GM21528 (cell line): Measurements from ENCODE around the gene PCSK4.
A peak's percentile ranks its signal among the peaks of the same experiment; 100 is the strongest.

Experiments used
- ATAC-seq: cut with Tn5 transposase; IDR thresholded peaks from one replicate; pipeline ENCODE4 v1.9.1; 2021; ENCODE audit warnings: mild to moderate bottlenecking, moderate library complexity; ENCODE audit not compliant: unreplicated experiment, low FRiP score

Gene PCSK4

DNA sequence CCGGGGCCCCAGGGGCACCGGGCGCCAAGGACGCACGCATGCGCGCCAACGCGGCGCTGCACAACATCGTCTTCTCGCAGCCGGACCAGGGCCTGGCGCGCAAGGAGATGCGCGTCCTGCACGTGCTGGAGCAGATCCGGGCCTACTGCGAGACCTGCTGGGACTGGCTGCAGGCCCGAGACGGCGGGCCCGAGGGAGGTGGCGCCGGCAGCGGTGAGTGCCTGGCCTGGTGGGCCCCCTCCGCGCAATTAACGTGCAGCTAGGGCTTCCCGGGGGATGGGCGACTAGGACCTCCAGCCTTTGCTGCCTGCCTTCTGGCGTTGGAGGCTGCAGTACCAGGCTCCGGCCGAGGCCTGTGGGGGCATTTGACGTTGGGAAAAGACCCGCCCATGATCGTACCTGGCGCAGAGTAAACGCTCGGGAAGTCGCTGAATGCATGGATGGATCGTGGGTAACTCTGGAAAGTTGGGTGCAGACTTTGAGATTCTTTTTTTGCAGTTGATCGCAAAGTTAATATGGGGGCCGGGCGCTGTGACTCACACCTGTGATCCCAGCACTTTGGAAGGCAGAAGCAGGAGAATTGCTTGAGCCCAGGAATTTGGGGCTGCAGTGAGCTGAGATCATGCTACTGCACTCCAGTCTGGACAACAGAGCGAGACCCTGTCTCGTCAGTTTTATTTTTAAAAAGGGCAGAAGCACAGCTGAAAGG is 33.0 kb downstream of the PCSK4 start:
- ATAC-seq, result no peak

DNA sequence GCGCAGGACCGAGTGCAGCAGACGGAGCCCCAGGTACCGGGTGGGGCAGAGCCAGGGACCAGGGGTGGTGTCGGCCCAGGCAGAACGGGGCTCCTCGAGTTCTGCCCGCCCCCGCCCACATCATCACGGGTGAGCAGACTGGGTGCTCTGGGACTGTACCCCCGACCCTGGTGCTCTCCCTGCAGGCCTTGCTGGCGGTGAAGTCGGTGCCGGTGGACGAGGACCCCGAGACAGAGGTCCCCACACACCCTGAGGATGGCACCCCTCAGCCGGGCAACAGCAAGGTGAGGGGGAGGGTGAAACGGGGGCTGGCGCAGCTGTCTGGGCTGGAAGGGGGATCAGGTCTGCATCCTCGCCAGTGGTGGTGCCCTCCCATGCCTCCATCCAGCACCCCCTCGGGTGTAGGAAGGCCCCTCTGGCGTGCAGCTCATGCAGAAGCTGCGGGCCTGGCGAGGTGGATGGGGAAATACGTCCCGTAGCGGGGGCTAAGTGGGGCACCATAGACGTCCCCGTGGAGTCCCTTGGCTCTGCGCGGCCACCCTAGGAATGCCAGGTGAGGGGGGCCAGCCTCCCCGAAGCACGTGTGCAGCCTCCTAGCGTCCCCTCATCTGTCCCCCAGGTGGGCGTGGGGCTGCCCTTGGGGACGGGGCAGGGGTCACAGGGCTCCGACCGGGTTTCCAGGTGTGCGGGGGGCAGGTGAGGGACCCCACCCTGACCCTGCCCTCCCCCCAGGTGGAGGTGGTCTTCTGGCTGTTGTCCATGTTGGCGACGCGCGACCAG is 33.8 kb downstream of the PCSK4 start:
- no peak for ATAC-seq

DNA sequence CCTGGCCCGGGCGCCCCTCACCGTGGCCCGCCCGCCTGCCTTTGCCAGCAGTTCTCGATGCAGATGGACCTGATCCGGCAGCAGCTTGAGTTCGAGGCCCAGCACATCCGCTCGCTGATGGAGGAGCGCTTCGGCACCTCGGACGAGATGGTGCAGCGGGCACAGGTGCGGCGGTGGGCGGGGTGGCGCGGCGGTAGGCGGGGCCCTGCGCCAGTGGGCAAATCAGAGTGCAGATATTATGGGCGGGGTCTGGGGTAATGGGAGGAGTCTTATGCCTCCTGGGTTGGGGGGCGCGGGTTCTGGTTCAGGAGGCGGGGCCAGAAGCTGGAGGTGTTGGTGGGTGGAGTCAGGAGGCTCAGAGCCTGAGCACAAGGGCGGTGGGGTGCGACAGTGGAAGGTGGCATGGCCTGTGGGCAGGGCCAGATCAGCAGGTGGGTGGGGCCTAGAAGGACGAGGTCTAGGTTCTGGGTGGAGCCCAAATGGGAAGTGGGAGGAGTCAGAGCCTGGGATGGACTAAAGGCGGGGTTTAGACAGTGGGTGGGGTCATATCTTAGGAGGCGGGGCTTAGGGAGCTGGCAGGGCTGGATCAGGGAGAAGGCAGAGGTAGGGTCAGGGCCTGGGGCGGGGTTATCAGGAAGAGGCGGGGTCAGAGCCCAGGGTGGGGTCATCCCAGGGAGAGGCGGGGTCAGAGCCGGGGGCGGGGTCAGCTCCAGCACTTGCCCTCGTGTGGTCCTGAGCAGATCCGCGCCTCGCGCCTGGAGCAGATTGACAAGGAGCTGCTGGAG is 34.6 kb downstream of the PCSK4 start:
- ATAC-seq, result no peak

DNA sequence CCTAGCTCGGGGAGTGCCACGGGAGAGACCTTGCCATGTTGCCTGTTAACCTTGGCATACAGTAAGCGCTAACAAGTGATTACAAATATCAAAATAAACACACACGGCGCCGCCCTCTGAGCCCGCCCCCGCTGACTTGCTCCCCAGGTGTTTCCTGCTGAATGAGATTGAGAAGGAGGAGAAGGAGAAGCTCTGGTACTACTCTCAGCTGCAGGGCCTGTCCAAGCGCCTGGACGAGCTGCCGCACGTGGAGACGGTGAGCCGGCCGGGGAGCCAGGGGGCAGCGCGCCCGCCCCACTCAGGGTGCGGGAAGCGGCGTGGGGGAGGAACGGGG is 35.2 kb downstream of the PCSK4 start:
- no peak for ATAC-seq

DNA sequence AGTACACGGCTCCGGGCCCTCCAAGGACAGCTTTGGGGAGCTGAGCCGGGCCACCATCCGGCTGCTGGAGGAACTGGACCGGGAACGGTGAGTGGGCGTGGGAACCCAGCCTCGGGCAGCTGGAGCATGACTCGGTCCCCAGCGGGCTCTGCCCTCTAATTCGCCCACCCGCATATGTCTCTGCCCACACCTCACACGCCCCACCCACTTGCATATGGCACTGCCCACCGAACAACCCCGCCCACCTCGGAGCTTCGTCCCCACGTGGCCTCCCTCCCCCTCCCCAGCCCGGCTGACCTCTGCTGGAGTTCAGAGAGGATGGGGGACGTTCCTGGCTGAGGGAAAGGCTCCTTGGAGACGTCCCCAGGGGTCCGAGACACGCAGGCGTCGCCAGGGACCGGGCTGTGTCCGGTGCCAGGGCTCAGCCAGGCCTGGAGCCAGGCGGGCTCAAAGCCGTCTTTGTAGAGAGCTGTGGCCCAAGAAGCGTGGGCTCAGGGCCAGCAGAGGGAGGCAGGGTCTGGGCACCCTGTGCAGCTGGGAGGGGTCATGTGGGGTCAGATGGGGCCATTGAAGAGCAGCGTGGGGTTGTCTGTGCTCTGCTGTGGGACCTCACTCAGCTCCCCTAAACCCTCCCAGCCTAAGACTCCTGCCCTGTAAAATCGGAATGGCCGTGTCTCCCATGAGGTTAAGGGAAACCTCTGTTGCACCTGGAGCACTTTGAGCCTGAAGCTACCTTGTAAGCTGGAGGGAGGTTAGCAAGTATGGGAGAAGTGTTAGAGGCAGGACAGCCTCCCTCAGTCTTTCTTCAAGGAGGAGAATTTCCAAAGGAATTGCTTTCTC is 36.4 kb downstream of the PCSK4 start:
- no peak for ATAC-seq

DNA sequence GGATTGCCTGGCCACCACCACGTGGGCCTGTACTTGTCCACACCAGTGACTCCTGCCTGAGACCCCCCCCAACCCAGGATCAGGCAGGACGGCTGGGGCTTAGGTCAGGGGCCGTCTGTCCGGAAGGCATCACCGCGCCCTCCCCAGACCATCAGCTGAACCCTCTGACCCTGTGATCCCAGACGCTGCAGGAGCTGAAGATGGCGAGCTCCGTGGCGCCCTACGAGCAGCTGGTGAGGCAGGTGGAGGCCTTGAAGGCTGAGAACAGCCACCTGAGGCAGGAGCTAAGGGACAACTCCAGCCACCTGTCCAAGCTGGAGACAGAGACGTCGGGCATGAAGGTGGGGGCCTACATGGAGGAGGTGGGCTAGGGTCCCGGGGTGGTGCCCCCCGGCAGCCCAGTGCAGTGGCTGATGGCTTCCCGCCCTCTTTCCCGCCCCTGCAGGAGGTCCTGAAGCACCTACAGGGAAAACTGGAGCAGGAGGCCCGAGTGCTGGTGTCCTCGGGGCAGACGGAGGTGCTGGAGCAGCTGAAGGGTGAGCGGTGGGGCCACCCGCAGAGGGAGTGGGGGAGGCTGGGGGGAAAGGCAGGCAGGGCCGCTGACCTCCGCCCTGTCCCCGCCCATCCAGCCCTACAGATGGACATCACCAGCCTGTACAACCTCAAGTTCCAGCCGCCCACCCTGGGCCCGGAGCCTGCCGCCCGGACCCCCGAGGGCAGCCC is 37.2 kb downstream of the PCSK4 start:
- ATAC-seq, result no peak

DNA sequence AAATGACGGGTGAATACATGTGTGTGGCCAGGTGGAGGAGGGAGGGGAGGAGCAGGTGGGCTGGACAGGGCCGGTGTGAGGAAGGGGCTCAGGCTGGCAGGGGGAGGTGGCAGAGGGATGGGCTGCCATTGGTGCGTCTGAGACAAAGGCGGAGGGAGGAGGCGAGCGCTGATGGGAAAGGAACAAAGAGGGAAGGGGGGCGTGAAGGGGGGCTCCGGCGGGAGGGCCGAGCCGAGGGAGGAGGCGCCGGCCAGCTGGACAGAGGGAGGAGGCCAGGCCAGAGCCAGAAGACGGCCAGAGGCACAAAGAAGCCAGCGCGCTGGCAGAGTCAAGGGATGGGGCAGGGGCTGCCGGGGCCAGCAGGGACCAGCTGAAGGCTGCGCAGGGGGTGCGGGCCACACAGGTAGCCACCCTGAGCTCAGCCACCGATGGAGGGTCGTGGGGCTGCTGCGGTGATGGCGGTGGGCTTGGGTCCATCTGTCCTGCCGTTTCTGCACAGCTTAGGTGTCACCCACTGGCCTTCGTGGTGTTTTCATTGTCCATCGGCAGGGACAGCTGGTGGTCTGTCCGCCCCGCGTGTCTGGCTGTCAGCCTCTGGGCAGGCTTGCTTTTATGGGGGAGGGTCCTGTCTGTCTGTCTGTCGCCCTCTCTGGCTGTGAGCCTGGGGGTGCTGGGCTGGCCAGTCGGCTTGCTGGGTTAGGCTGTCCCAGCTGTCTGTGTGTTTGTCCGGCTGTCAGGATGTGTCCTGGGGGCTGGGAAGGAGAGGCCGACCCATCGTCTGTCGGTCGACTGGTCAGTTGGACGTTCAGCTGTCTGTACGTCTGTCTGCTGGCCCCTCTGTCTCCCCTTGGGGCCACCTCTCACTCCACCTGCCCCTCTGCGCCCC is 38.0 kb downstream of the PCSK4 start:
- ATAC-seq, result no peak

DNA sequence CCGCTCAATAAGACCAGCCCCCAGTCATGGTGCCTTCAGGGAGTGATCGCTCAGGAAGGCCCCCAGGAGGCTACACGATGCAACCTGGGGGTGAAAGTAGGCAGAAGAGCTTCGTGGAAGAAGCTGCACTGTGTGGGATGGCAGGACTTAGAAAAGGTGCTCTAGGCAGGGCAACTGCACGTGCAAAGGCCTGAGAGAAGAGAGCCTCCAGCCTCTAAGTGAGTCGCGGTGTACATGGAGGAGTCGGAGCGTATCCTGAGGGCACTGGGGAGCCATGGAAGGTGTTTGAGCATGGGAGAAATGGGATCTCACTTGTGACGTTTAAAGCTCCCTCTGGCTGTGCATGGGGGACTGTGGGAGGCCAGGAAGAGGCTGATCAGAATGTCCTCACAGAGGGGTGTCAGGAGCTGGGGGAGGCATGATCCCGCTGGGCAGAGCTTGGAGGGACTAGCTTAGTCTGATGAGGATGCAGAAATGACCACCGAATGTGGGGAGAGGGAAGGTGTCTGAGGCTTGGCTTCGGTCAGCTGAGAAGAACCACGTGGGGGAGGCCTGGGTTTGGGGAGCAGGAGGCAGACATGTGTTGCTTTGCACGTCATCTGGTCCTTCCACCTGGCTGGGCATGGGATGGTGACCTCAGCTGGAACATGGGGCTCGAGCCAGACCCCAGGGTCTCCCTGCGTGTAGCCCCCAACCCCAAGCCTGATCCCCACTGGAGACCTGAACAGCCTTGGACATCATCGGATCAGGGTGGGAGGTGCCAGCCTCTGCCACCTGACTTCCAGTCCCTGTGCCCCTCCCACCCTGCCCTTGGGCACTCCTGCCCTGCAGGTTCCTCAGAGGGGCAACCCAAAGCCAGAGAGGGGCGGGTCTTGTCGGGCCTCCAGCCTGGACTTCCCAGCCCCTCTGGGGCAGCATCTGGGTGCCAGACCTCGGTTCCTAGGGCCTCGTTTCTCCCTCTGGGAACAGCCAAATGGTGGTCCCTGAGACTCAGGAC is 39.1 kb downstream of the PCSK4 start:
- no peak for ATAC-seq

DNA sequence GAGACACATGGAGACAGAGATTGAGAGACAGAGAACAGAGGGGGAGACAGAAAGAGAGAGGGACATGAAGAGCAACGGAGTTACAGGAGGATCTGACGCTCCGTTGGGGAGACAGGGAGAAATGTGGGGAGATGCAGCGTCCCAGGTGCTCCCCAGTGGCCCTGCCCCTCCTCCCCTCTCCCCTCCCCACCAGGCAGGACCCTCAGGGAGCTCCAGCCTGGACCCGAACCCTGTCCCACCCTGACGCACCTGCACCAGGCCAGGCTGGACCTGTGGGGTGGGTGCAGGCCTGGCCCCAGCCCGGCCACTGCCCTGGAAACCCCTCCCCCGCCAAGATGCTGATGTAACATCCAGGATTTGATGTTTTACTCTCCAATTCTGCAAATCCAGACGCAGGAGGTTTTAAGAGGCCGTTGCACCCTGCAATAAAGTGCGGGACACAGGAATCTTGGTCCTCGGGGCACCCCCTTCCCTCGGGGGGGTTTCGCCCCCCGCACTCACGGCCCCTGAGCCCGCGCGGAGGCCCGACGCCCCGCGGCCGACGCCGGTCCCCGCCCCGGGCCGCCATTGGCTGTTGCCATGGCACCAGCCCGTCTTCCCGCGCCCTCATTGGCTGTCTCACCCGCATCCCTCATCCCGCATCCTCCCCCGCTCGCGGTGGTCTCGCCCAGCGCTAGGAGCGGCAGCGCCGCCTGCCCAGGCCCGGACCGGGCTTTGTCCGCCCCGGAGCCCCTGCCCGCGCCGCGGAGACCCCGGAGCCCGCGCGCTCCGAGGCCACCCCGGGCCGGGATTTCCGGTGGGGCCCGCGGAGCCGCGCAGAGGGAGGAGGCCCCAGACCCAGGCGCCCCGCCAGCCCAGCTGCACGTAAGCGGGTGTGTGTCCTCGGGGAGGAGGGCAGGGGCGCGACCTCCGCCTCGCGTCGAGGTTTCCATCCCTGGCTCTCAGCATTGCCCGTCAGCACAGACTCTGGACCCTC is 40.4 kb downstream of the PCSK4 start, which contains the start of gene APC2:
Gene APC2, plus strand, starts transcription at position 655 of the 976 bp plus-strand sequence. CDS start 2,881 bp downstream, outside the sequence.
- no peak for ATAC-seq

DNA sequence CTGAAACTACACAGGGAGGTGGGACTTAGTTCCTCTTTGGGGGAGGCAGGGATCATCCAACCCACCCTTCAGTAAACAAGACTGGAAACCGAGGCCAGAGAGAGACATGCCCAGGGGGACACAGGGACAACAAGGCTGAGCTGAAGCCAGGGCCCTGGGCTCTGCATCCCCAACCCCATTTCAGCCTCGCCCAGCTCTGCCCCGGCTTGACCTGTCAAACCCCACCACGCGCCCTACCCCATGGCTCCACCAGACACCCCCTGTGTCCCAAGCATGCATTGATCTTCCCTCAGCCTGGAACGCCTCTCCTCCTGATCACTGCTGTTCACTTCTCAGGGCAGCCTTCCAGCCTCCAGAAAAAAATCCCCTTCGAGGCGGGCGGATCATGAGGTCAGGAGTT is 42.2 kb downstream of the PCSK4 start:
- ATAC-seq, result no peak

DNA sequence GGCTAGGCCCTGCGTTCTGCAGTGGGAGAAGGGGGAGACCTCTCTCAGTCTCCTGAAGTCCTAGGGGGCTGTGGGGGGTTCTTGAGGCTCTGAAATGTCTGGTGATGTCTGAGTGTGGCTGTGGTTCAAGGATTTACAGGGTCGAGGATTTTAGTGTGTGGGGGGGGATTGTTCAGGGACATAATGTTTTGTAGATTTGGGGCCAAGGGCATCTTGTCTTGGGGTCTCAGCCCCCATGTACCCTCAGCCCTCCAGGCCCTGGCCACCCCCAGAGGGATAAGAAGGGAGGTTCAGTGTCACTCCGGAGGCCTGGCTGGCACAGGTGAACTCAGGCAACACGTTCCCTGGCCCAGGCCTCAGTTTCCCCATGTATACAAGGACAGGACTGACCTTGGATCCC is 42.6 kb downstream of the PCSK4 start:
- no peak for ATAC-seq

DNA sequence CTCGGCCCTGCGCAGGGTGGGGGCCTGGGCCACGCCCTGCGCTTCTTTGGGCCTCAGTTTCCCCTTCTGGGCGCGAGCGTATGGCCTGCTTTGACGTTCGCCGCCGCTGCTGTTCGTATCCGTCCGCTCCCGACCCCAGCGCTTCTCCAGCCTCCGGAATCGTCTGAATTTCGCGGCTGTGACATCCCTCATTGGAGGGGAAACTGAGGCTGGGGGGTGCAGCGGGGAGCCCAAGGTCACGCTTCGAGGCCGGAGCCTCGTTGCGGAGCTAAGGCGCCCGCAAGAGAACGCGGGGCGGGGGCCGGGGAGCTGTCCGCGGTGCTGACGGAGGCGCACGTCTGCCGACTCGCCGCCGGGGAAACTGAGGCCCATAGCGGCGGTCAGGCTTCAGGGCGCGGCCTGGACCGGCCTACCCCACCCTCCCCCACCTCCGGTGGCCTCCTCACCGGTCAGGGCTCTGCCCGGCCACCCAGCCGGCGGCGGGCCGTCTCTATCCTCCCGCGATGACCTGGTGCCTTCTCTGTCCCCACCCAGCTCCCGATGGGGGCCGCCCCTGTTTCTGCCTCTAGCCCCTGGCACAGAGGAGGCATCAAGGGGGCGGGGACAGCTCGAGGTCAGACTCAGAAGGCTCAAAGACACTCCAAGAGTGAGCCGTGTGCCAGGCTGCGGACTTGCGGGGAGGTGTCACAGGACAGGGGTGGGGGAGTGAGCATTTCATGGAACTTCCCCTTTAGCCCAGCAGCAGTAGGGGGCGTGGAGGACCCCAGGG is 43.3 kb downstream of the PCSK4 start:
- no peak for ATAC-seq

DNA sequence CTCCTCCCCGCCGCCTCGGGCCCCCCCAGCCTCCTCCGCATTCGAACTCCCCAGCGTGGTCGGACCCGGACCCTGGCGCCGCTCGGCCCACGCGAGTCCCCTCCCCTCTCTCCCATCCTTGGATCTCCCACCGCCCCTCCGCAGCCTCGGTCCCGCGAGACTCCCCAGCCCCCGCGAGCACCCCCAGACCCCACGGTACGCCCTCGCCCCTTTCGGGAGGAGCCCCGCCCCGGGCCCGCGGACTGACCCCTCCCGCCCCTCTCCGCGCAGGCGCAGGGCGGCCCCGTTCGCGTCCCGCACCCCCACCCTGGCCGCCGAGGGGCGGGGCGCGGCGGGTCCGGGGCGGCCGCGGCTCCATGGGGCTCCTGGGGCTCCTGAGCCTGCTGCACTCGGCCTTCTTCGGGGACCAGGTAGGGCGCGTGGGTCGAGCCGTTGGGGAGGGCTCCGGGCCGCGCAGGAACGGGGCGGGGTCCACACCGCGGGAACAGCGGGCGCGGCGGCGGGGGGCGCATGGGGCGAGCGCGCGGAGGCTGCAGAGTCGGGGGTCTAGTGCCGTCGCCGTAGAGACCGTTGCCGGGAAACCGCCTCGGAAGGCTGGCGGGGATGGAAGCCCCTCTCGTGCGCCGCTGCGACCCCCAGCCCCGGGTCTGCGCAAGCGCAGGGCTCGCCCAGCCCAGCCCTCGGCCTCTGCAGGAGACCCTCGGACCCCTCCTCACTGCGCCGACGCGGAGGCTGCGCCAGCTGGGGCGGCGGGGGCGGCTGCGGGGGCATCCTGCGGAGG is 44.0 kb downstream of the PCSK4 start:
- ATAC-seq, result no peak

DNA sequence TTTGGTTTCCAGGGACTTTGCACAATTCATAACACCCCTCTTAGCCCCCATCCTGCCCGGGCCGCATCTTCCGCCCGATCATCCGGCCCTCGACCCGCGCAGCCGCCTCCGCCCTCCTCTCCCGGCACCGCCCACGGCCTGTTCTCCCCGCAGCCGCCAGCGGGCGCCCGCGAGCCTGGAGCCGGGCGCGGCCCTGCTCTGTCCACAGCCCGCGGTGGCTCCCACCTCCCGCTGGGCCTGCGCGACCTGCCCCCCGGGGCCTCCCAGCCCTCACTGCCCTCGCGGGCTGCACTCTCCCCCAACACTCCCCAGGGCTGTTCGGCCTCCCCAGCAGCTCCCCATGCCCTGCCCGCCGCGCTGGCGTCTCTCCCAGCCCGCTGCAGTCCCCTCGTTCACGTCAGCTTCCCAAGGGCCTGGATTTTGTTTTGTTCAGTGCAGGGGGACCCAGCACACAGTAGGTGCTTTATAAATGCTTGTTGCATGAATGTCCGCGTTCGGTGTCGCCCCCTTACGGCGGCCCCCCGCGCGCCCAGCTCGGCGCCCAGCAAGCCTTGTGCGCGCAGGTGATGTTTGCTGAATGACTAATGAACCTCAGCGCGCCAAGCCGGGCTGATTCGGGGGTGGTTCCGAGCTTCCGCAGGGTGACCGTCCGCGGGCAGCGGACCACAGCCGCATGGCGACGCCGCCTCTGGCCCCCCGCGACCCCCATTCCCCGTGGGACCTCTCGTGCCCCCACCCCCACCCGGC is 44.8 kb downstream of the PCSK4 start:
- peak; percentile 48 for ATAC-seq
